ENCODE measurements around the gene ERBB2. TPM values are rescaled to one million over a fixed set of nuclear protein-coding genes. Genes with fewer than 3 reads are reported as not detected.

Gene ERBB2
- total and polyA plus RNA-seq, 2 experiments from 2014 or later, result 46.2 to 196 TPM

DNA sequence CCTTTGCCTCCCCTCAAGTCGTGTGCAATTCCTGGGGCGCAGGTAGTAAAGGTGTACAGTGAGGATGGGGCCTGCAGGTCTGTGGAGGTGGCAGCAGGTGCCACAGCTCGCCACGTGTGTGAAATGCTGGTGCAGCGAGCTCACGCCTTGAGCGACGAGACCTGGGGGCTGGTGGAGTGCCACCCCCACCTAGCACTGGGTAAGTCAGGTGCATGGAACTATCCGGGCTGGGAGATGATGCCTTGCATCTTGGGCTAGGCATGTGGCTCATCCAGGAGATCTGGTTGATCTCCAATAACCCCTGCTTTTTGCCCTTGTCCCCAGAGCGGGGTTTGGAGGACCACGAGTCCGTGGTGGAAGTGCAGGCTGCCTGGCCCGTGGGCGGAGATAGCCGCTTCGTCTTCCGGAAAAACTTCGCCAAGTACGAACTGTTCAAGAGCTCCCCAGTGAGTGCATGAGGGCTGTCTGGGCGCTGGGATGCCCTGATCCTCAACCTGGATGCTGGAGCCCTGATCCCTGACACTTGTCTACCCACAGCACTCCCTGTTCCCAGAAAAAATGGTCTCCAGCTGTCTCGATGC is 43.1 kb downstream of the ERBB2 start:
- Histone ChIP-seq H2AFZ (no peak overlapping the region), H3K36me3 (ENCODE audit: insufficient read depth) (no peaks in the 10 kb centered on the region), H3K27ac (ENCODE audit: low read depth) (no peak overlapping the region), H3F3A (replicated peaks; ENCODE audit: low read depth) (peaks cover 20% of the 10 kb centered on the region), H3K27me3 (ENCODE audit: insufficient read depth) (no peaks in the 10 kb centered on the region), H3K4me1 (ENCODE audit: insufficient read depth) (peaks cover 19% of the 10 kb centered on the region), H4K20me1 (replicated peaks; ENCODE audit: insufficient read depth) (no peaks in the 10 kb centered on the region), H3K4me2 (no peak overlapping the region), H3K79me2 (replicated peaks; ENCODE audit: insufficient read depth) (peaks cover 18% of the 10 kb centered on the region), H3K9me2 (ENCODE audit: insufficient read depth) (no peaks in the 10 kb centered on the region), H3K4me3 (no peak overlapping the region)
- Mint-ChIP-seq H3K27ac (no peak overlapping the region), H3K9me3 (no peaks in the 10 kb centered on the region), H3K27me3 (ENCODE audit: insufficient read depth, low read depth, poor library complexity) (peaks cover 16% of the 10 kb centered on the region), H3K36me3 (ENCODE audit: low read depth) (peaks cover 38% of the 10 kb centered on the region), H3K4me1 (peaks cover 19% of the 10 kb centered on the region), H3K4me3 (no peak overlapping the region)
- DNase-seq (ENCODE audit: low spot score), result no peak
- ATAC-seq, result no peak
- TF ChIP-seq ZNF114 (CRISPR knock-in tag; IDR thresholded peaks at IDR 0.05), result no peak
- TF ChIP-seq CTCF (conservative IDR thresholded peaks at IDR 0.05; ENCODE audit: low read depth in 2 of 2), result no peak
- TF ChIP-seq JUNB (IDR thresholded peaks at IDR 0.05; ENCODE audit: unreplicated experiment), result no peak
- no peak for TF ChIP-seq CREB1 (CRISPR knock-in tag; IDR thresholded peaks at IDR 0.05; ENCODE audit: low read depth)
- TF ChIP-seq POLR2AphosphoS5 (IDR thresholded peaks at IDR 0.05; ENCODE audit: low read depth), result no peak
- TF ChIP-seq ZNF331 (CRISPR knock-in tag; IDR thresholded peaks at IDR 0.05; ENCODE audit: low read depth), result no peak
- no peak for TF ChIP-seq STAT1 (IDR thresholded peaks at IDR 0.05; ENCODE audit: unreplicated experiment)
- TF ChIP-seq, protein P1, sequence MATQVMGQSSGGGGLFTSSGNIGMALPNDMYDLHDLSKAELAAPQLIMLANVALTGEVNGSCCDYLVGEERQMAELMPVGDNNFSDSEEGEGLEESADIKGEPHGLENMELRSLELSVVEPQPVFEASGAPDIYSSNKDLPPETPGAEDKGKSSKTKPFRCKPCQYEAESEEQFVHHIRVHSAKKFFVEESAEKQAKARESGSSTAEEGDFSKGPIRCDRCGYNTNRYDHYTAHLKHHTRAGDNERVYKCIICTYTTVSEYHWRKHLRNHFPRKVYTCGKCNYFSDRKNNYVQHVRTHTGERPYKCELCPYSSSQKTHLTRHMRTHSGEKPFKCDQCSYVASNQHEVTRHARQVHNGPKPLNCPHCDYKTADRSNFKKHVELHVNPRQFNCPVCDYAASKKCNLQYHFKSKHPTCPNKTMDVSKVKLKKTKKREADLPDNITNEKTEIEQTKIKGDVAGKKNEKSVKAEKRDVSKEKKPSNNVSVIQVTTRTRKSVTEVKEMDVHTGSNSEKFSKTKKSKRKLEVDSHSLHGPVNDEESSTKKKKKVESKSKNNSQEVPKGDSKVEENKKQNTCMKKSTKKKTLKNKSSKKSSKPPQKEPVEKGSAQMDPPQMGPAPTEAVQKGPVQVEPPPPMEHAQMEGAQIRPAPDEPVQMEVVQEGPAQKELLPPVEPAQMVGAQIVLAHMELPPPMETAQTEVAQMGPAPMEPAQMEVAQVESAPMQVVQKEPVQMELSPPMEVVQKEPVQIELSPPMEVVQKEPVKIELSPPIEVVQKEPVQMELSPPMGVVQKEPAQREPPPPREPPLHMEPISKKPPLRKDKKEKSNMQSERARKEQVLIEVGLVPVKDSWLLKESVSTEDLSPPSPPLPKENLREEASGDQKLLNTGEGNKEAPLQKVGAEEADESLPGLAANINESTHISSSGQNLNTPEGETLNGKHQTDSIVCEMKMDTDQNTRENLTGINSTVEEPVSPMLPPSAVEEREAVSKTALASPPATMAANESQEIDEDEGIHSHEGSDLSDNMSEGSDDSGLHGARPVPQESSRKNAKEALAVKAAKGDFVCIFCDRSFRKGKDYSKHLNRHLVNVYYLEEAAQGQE (IDR thresholded peaks at IDR 0.05; ENCODE audit: unreplicated experiment), result no peak
- no peak for TF ChIP-seq EZH2phosphoT487 (IDR thresholded peaks at IDR 0.05; ENCODE audit: unreplicated experiment)
- no peak for TF ChIP-seq EZH2 (IDR thresholded peaks at IDR 0.05; ENCODE audit: low read depth, unreplicated experiment)
- no peak for TF ChIP-seq ETS1 (IDR thresholded peaks at IDR 0.05)
- TF ChIP-seq NANOG (IDR thresholded peaks at IDR 0.05; ENCODE audit: borderline replicate concordance), result no peak
- no peak for TF ChIP-seq ZNF462 (CRISPR knock-in tag; IDR thresholded peaks at IDR 0.05)

Measured in GM23338 (cell line).